Measurements from ENCODE around the gene TBXT. TPM values are rescaled to one million over a fixed set of nuclear protein-coding genes. Genes with fewer than 3 reads are reported as not detected.
A peak's percentile ranks its signal among the peaks of the same experiment; 100 is the strongest.
"Not testable (repeated sequence)": the region's sequence is repeated elsewhere in the genome, so short reads cannot be mapped to it uniquely, and the experiment has no call there.

Gene TBXT
- total RNA-seq (2014; rRNA removed; shearing (Covaris generic)) = 2,009 and 2,059 TPM in 2 replicates
- 4,391 and 5,045 TPM in 2 replicates for polyA plus RNA-seq (2014; cell fraction: nucleus; rRNA removed)

- peak; percentile 61 for DNase-seq (ENCODE audit: extremely low read depth, low read depth)
Measured at GRCh38 chr6:166167801-166168615, at the start of gene TBXT. TBXT (minus strand) TSS chr6:166167851; CDS start chr6:166167591, 260 bp downstream.

DNA sequence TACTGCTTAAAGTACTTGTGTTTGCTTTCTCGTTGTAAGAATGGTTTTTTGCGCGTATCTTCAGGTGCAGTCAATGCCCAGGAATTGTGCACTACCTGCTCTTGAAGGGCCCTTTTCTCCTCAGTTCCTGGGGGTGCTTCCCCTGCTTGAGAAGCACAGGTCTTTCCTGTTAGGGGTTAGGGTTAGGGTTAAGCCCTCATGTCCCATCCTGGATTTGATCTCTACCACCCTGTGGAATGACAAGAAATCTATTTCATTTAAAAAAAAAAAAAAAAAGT lies 39.6 kb upstream of the TBXT start:
- no peak for DNase-seq (ENCODE audit: extremely low read depth, low read depth)

- DNase-seq (ENCODE audit: extremely low read depth, low read depth) = no peak
Measured at GRCh38 chr6:166206510-166207283, 39.0 kb upstream of the TBXT start.

- no peak for DNase-seq (ENCODE audit: extremely low read depth, low read depth)
Measured at GRCh38 chr6:166206066-166206465, 38.4 kb upstream of the TBXT start.

- no peak for DNase-seq (ENCODE audit: extremely low read depth, low read depth)
Measured at GRCh38 chr6:166204852-166205650, 37.4 kb upstream of the TBXT start.

DNA sequence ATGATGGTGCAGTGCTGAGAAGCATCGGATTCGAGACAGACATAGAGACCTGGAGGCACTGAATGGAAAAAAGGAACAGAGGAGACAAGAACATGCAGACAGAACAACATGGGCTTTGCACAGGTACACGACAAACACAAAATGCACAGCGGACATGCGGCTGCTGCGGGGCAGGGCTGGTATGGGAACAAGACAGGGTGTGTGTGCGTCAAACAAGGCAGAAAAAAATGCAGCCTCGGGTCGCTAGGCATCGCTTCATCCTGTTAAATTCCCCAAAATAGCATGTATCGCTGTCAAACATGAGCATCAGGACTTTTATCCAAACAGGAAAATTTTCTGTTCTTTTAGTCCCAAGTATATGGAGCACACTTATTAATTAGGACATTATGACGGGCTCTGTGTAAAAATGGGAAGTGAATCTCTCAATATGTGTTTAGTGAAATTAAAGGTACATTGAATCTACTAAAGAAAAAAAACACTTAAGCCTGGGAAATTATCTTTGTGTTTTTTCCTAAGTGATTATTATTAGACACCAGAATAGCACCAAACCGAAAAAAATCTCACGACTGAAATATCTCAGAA lies 36.1 kb upstream of the TBXT start:
- DNase-seq (ENCODE audit: extremely low read depth, low read depth) = no peak

- no peak for DNase-seq (ENCODE audit: extremely low read depth, low read depth)
Measured at GRCh38 chr6:166203003-166203640, 35.5 kb upstream of the TBXT start.

GRCh38 chr6:166202321-166202733 lies 34.7 kb upstream of the TBXT start:
- no peak for DNase-seq (ENCODE audit: extremely low read depth, low read depth)

GRCh38 chr6:166201878-166202277 lies 34.2 kb upstream of the TBXT start:
- DNase-seq (ENCODE audit: extremely low read depth, low read depth) = no peak

DNA sequence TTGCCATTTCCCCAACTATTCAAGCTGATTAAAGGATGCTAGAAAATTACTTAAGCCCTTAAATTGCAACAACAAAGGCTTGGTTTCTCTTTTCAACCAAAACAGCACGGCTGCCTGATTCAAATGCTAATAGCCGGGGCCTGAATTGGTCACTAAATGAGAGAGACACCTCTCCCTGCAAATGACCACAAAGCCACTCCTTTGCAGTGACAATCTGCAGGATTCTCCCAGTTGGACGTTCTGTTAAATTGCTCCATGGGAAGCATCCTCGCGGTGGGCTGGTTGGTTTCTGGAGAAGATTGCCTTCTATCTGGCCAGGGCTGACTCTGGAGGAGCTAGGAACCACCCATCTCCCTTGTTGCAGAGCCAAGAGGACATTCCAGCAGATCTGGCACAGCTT lies 29.7 kb upstream of the TBXT start:
- DNase-seq (ENCODE audit: extremely low read depth, low read depth) = no peak

- DNase-seq (ENCODE audit: extremely low read depth, low read depth) = no peak
Measured at GRCh38 chr6:166195860-166196238, 28.2 kb upstream of the TBXT start.

DNA sequence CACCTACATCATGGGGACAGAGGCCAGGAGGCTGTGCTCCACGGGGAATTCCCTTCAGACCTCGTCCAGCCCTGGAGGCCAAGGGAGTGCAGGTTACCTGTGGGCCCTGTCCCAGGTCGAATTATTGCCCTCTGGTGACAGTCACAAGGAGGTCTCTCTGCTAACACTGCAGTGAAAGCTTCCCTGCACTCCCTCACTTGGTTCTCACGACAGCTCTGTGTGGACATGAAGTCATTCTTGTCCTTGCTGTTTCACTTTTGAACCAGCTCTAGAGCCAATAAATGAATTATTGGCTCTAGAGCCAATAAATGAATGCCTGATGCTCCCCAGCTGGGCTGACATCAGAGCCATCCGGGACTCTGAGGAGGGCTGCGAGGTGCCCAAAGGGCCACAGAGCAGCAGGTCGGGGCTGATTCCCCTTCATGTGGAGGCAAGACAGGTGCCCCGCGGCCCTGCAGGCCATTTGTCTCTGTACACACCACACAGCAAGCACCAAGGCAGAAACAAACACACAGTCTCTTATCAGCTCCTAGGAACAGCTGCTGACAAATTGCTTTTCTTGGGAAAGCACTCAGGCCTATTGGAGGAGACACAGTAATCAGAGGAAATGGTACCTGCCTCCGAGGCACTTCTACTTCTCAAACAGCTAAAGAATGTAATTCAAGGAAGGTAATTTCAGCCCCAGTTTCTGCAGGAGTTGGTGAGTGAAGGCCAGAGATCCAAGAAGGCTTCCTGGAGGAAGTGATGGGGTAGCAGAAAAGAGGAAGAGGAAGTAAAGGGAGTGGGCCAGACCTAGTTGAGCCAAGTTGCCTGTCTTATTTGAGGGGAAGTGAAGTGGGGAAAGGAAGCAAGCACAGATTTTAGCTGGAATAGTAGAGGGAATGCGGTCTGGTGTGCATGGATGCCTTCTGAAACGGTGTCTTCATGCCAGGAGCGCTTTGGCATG lies 27.5 kb upstream of the TBXT start:
- no peak for DNase-seq (ENCODE audit: extremely low read depth, low read depth)

- no peak for DNase-seq (ENCODE audit: extremely low read depth, low read depth)
Measured at GRCh38 chr6:166192557-166192956, 24.9 kb upstream of the TBXT start.

DNA sequence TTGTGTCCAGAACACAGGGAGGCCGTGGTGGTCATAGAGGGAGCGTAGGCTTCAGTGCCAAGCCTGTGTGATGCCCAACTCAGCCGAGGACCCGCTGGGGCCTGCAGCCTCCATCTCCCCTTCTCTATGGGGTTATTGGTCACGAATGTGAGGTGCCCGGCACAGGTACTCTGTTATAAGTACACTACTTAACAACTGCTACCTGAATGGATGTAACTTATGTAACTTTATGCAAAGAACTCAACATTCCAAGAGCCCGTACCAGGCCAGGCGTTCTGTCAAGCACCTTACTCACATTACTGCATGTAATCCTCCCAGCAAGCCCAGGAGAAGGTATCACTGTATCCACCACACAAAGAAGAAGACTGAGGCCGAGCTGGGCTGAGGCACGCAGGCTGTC lies 24.5 kb upstream of the TBXT start:
- DNase-seq (ENCODE audit: extremely low read depth, low read depth) = no peak

DNA sequence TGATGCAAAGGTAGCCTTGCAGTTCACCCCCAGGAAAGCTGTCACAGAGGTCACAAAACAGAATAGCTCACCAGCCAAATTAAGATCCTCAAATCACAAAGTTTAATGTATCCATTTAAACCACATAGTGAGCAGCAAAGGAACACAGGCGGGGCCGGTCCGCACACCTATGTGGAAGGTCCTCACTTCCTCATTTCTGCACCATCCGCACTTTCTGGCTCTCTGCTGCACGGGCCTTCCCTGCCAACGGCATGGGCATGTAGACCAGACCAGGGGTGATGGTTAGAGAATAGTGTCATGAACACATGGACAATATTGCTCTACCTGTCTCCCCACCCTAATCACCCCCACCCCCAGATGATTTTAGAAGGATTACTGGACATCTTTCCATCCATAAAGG lies 12.1 kb upstream of the TBXT start:
- no peak for DNase-seq (ENCODE audit: extremely low read depth, low read depth)

- DNase-seq (ENCODE audit: extremely low read depth, low read depth) = no peak
Measured at GRCh38 chr6:166176106-166176505, 8.5 kb upstream of the TBXT start.

GRCh38 chr6:166175093-166175492 lies 7.4 kb upstream of the TBXT start:
- not testable (repeated sequence) for DNase-seq (ENCODE audit: extremely low read depth, low read depth)

DNA sequence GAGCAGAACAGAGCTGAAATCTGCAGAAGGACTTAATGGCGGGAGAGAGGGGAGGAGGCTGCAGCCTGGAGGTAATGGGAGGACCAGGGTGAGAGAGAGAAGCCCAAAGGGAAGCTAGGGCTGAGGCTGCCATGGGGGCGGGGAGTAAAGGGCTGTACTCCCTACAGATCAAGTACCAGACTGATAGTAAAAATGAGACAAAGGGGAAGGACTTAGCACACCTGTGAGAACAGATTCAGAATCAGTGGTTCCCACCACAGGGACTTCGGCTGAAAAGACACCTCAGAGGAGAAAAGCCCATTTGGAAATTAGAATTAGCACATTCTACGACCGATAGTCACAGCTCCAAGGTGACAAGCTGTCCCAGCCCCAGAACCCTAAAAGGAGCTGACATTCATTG lies 6.4 kb upstream of the TBXT start:
- no peak for DNase-seq (ENCODE audit: extremely low read depth, low read depth)

GRCh38 chr6:166173281-166173951 lies 5.8 kb upstream of the TBXT start:
- peak; percentile 34 for DNase-seq (ENCODE audit: extremely low read depth, low read depth)

Measured in NCI-H460 (cell line).